ENCODE results near the gene ARL14EPL.
"Not testable (repeated sequence)": the region's sequence is repeated elsewhere in the genome, so short reads cannot be mapped to it uniquely, and the experiment has no call there.

ARL14EPL gene

GRCh38 chr5:116075191-116075831 lies 43.0 kb downstream of the ARL14EPL start:
- no peak for DNase-seq (ENCODE audit: low spot score in 2 of 2)
- H3K27me3 Mint-ChIP-seq = no peaks in the 10 kb centered on the region
- peak overlapping the region; percentile 9 for H3K4me3 Mint-ChIP-seq
- H3K27ac Mint-ChIP-seq = peak overlapping the region; percentile 56
- ATAC-seq (ENCODE audit: low read depth) = peak; percentile 12
- H3K36me3 Mint-ChIP-seq = no peaks in the 10 kb centered on the region
- peaks cover 22% of the 10 kb centered on the region for H3K4me1 Mint-ChIP-seq
- H3K9me3 Mint-ChIP-seq = peaks cover 3% of the 10 kb centered on the region

GRCh38 chr5:116076496-116076895 lies 44.2 kb downstream of the ARL14EPL start:
- DNase-seq (ENCODE audit: low spot score in 2 of 2) (peak; percentile 27 to 59), ATAC-seq (ENCODE audit: low read depth) (peak; percentile 97)
- no peaks in the 10 kb centered on the region for H3K27me3 Mint-ChIP-seq
- H3K4me3 Mint-ChIP-seq = peak overlapping the region; percentile 8
- peaks cover 3% of the 10 kb centered on the region for H3K9me3 Mint-ChIP-seq
- peak overlapping the region; percentile 56 for H3K27ac Mint-ChIP-seq
- H3K4me1 Mint-ChIP-seq = peaks cover 25% of the 10 kb centered on the region
- peaks cover 2% of the 10 kb centered on the region for H3K36me3 Mint-ChIP-seq

GRCh38 chr5:116078199-116078598 lies 45.9 kb downstream of the ARL14EPL start:
- peaks cover 3% of the 10 kb centered on the region for H3K9me3 Mint-ChIP-seq
- H3K36me3 Mint-ChIP-seq = peaks cover 2% of the 10 kb centered on the region
- ATAC-seq (ENCODE audit: low read depth) (no peak), DNase-seq (ENCODE audit: low spot score in 2 of 2) (no peak)
- no peak overlapping the region for H3K4me3 Mint-ChIP-seq
- H3K27ac Mint-ChIP-seq = no peak overlapping the region
- no peaks in the 10 kb centered on the region for H3K27me3 Mint-ChIP-seq
- H3K4me1 Mint-ChIP-seq = peaks cover 38% of the 10 kb centered on the region

- Mint-ChIP-seq H3K27me3 (no peaks in the 10 kb centered on the region), H3K9me3 (no peaks in the 10 kb centered on the region), H3K36me3 (peaks cover 11% of the 10 kb centered on the region), H3K4me3 (peak overlapping the region; percentile 74), H3K4me1 (peaks cover 31% of the 10 kb centered on the region), H3K27ac (peak overlapping the region; percentile 97)
- ATAC-seq (ENCODE audit: low read depth) (no peak), DNase-seq (ENCODE audit: low spot score in 2 of 2) (peak in 1 of 2 donors; percentile 14)
Observed at GRCh38 chr5:116084287-116084691, 52.0 kb downstream of the ARL14EPL start.

GRCh38 chr5:116084871-116085715 lies 52.8 kb downstream of the ARL14EPL start, which contains the start of gene COMMD10:
Gene COMMD10, plus strand, starts transcription at chr5:116085025.
- no peaks in the 10 kb centered on the region for H3K9me3 Mint-ChIP-seq
- H3K36me3 Mint-ChIP-seq = peaks cover 13% of the 10 kb centered on the region
- peak within 1 kb of the TSS; percentile 97 for H3K27ac Mint-ChIP-seq
- no peaks in the 10 kb centered on the region for H3K27me3 Mint-ChIP-seq
- H3K4me3 Mint-ChIP-seq = peak within 1 kb of the TSS; percentile 74
- DNase-seq (ENCODE audit: low spot score in 2 of 2) = peak; percentile 80 to 84
- ATAC-seq (ENCODE audit: low read depth) = peak; percentile 93
- H3K4me1 Mint-ChIP-seq = peaks cover 33% of the 10 kb centered on the region

GRCh38 chr5:116086309-116086708 lies 54.0 kb downstream of the ARL14EPL start:
- Mint-ChIP-seq H3K27ac (peak overlapping the region; percentile 97), H3K36me3 (peaks cover 13% of the 10 kb centered on the region), H3K4me1 (peaks cover 34% of the 10 kb centered on the region), H3K4me3 (peak overlapping the region; percentile 74)
- not testable (repeated sequence) for H3K27me3 Mint-ChIP-seq; DNase-seq (ENCODE audit: low spot score in 2 of 2); H3K9me3 Mint-ChIP-seq; ATAC-seq (ENCODE audit: low read depth)

- Mint-ChIP-seq H3K27ac (peak overlapping the region; percentile 80), H3K9me3 (no peaks in the 10 kb centered on the region), H3K36me3 (peaks cover 20% of the 10 kb centered on the region), H3K4me3 (no peak overlapping the region), H3K4me1 (peaks cover 20% of the 10 kb centered on the region), H3K27me3 (no peaks in the 10 kb centered on the region)
- DNase-seq (ENCODE audit: low spot score in 2 of 2) (no peak), ATAC-seq (ENCODE audit: low read depth) (no peak)
Observed at GRCh38 chr5:116088062-116088461, 55.8 kb downstream of the ARL14EPL start.

GRCh38 chr5:116090302-116090701 lies 58.0 kb downstream of the ARL14EPL start:
- Mint-ChIP-seq H3K27ac (peak overlapping the region; percentile 41), H3K4me1 (peaks cover 10% of the 10 kb centered on the region), H3K27me3 (no peaks in the 10 kb centered on the region), H3K9me3 (no peaks in the 10 kb centered on the region), H3K36me3 (peaks cover 32% of the 10 kb centered on the region), H3K4me3 (no peak overlapping the region)
- DNase-seq (ENCODE audit: low spot score in 2 of 2) (no peak), ATAC-seq (ENCODE audit: low read depth) (no peak)

GRCh38 chr5:116091416-116091815 lies 59.1 kb downstream of the ARL14EPL start:
- DNase-seq (ENCODE audit: low spot score in 2 of 2) (no peak), ATAC-seq (ENCODE audit: low read depth) (no peak)
- H3K4me1 Mint-ChIP-seq = peaks cover 10% of the 10 kb centered on the region
- H3K9me3 Mint-ChIP-seq = no peaks in the 10 kb centered on the region
- H3K36me3 Mint-ChIP-seq = peaks cover 34% of the 10 kb centered on the region
- H3K27me3 Mint-ChIP-seq = no peaks in the 10 kb centered on the region
- no peak overlapping the region for H3K27ac Mint-ChIP-seq
- no peak overlapping the region for H3K4me3 Mint-ChIP-seq

- DNase-seq (ENCODE audit: low spot score in 2 of 2) (no peak), ATAC-seq (ENCODE audit: low read depth) (no peak)
- Mint-ChIP-seq H3K4me1 (no peaks in the 10 kb centered on the region), H3K27me3 (no peaks in the 10 kb centered on the region), H3K27ac (no peak overlapping the region), H3K4me3 (no peak overlapping the region), H3K9me3 (no peaks in the 10 kb centered on the region), H3K36me3 (peaks cover 39% of the 10 kb centered on the region)
Observed at GRCh38 chr5:116097301-116097700, 65.0 kb downstream of the ARL14EPL start.

- no peak for DNase-seq (ENCODE audit: low spot score in 2 of 2)
- peaks cover 4% of the 10 kb centered on the region for H3K4me1 Mint-ChIP-seq
- no peaks in the 10 kb centered on the region for H3K27me3 Mint-ChIP-seq
- H3K27ac Mint-ChIP-seq = no peak overlapping the region
- no peak for ATAC-seq (ENCODE audit: low read depth)
- H3K4me3 Mint-ChIP-seq = no peak overlapping the region
- H3K36me3 Mint-ChIP-seq = peaks cover 36% of the 10 kb centered on the region
- no peaks in the 10 kb centered on the region for H3K9me3 Mint-ChIP-seq
Observed at GRCh38 chr5:116098998-116099397, 66.7 kb downstream of the ARL14EPL start.

GRCh38 chr5:116104941-116105340 lies 72.7 kb downstream of the ARL14EPL start:
- not testable (repeated sequence) for ATAC-seq (ENCODE audit: low read depth); H3K4me3 Mint-ChIP-seq; H3K27me3 Mint-ChIP-seq; H3K9me3 Mint-ChIP-seq; DNase-seq (ENCODE audit: low spot score in 2 of 2)
- Mint-ChIP-seq H3K27ac (peak overlapping the region; percentile 70), H3K4me1 (peaks cover 21% of the 10 kb centered on the region), H3K36me3 (peaks cover 60% of the 10 kb centered on the region)

Measured in memory B cell (primary cell).